Anterior cingulate cortex (tissue), 58 donors: Measurements from ENCODE around the gene TSKU.

Source experiments
- DNase-seq, 58 donors: peaks; one replicate each; lab custom pipeline; 2025; lab: John Stamatoyannopoulos, UW

TSKU gene, protein sequence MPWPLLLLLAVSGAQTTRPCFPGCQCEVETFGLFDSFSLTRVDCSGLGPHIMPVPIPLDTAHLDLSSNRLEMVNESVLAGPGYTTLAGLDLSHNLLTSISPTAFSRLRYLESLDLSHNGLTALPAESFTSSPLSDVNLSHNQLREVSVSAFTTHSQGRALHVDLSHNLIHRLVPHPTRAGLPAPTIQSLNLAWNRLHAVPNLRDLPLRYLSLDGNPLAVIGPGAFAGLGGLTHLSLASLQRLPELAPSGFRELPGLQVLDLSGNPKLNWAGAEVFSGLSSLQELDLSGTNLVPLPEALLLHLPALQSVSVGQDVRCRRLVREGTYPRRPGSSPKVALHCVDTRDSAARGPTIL

GRCh38 chr11:76783294-76783895 lies at the start of gene TSKU:
TSS of gene TSKU (plus strand) at chr11:76783356. CDS start at chr11:76795617, 12,261 bp downstream.
- DNase-seq, result peak in 1 of 58 donors; percentile 25

DNA sequence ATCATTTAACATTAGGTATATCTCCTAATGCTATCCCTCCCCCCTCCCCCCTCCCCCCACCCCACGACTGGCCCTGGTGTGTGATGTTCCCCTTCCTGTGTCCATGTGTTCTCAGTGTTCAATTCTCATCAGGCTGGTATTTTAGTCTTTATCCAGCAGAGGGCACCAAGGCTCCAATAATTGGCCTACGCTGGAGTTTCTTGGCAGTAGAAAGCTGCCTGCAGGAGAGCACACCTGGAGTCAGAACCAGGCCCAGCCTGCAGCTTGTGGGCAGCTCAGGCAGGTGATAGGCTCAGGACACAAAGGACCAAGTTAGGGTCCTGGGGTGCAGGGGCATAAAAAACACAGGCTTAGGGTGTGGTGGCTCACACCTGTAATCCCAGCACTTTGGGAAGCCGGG lies 49.2 kb upstream of the TSKU start:
- peak in 22 of 58 donors; percentile 4 to 38 (median 16) for DNase-seq

- peak in 4 of 58 donors; percentile 5 to 50 (median 10) for DNase-seq
Observed at GRCh38 chr11:76734456-76735420, 48.4 kb upstream of the TSKU start.

DNA sequence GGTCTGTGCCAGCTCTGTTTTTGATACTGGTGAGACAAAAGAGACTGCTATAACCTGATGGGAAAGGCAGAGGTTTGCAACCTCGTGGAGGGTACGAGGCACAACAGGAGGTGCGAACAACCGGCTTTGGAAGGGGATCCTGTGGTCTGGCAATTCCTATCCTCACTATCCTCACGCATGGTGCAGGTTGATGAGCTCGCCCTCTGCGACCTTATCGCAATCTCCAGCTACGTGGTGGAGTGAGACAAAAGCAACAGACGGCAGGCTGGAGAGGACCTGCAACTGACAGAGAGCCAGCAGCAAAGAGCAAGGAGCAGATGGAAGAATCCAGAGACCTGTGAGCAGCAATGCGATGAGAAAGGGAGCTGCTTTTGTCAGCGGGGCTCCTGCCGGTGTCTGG lies 47.3 kb upstream of the TSKU start:
- DNase-seq, result no peak

GRCh38 chr11:76736266-76736665 lies 46.9 kb upstream of the TSKU start:
- DNase-seq, result no peak

DNA sequence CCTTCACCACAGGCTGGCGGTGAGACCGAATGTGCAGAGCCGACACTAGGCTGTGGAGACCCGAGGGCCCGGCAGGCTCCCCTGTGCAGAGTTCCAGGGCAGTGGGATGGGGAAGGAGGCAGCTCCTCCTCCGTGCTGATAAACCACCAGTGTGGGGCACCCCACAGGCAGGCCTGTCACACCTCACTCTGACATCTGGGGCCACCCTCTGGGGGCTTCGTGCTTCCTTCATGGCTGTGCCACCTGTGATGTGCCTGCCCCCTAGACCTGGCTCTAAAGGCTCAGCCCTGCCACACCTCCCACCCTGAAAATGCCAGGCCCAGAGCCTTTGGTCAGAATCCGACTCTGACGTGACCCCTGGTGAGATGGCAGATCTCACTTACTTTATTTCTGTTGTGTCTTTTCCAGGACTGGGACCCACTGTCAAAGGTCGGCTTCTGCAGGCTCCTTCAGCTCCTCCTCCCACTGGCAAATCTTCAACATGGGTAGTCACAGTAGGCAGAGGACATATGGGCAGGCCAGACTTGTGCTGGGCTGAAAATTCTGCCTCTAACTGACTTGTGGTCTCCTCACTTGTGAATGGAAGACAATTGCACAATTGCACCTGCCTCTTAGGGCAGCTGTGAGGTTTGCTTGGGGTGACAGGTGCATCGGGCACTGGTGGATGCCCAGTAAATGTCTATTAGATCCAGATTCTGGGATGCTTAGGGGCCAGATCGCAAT lies 46.2 kb upstream of the TSKU start:
- DNase-seq, result no peak

GRCh38 chr11:76738618-76739240 lies 44.4 kb upstream of the TSKU start:
- DNase-seq, result no peak

GRCh38 chr11:76739798-76740197 lies 43.4 kb upstream of the TSKU start:
- DNase-seq, result no peak

- DNase-seq, result no peak
Observed at GRCh38 chr11:76740772-76741171, 42.4 kb upstream of the TSKU start.

- DNase-seq, result no peak
Observed at GRCh38 chr11:76742902-76743301, 40.3 kb upstream of the TSKU start.

GRCh38 chr11:76744186-76745043 lies 38.7 kb upstream of the TSKU start:
- no peak for DNase-seq

DNA sequence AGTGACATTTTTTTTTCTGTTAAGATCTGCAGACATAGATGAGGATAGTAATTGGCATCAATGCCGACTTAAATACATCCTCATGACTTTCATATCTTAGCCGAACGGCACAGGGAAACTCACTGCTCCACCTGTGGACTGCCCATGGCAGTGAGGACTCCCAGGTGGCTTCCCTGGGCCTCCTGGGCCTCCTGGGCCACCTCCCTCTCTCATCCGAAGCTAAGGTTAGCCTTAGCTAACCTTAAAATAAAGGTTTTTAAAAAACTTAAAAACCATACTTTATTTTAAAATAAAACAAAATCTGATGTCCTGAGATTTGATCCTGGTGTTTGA lies 38.1 kb upstream of the TSKU start:
- DNase-seq, result no peak

DNA sequence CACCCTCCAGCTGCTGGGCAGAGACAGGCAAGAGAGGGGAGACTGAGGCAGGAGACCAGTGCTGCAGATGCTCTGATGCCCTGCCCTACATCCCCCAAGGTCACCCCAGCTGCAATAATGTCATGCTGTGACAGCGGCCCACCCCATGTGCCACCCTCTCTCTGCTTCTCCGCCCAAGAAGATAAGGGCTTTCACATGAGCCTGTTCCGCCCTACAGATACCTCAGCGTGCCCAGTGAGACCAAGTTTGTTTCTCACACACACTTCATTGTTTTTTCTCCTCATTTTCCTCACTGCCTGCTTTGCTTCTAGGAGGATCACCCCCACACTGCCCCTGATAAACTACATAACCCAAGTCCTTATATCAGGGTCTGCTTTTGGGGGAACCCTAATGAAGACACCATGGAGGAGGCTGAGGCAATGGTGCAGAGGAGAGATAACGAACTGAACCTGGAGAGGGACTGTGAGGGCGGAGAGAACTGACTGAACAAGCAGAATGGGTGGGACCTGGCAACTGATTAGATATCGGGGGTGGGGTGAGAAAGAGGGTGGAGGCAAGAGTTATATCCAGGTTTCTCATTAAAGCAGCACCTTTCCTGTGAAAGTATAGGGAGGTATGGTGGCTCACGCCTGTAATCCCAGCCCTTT lies 37.5 kb upstream of the TSKU start:
- no peak for DNase-seq

GRCh38 chr11:76747153-76747914 lies 35.8 kb upstream of the TSKU start:
- DNase-seq, result no peak

DNA sequence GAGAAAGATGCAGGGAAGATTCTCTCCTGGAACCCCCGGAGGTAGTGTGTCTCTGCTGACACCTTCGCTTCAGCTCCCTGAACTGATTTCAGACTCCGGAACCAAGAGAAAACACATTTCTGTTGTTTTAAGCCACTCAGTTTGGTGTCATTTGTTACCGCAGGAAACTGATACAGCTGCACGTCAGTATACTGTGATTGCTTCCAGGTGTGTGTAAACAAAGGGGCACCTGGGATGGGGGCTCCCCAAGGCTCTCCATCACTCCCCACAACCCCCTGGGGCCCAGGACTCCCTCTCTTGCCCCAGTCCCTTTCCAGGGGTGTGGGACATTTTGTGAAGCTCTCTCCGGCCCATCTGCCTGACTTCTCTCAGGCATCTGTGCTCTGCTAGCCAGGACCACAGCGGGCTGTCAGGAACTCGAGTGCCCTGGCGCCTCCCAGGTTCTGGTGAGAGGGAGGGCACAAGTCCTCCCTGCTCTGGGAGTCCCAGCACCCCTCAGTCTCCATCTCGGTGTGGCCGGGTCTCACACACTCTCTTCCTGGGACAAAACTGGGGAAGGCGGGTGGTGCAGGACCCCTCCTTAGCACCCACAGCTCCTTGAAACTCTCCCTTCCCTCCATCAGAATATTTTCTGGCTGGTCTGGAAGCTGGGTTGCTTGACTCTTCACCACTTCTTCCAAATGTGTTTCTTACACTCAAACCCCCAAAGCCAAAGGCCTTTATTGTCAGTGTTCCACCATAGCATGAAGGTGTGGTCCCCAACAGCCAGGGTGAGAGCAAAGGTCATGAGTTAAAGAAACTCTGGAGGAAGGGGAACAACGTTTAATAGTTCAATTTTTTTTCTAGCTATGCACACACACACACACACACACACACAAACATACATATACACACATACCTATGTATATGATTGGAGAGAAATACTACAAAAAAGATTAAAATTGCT lies 35.0 kb upstream of the TSKU start:
- no peak for DNase-seq

GRCh38 chr11:76748948-76749347 lies 34.2 kb upstream of the TSKU start:
- DNase-seq, result peak in 2 of 58 donors; percentile 7 to 9

DNA sequence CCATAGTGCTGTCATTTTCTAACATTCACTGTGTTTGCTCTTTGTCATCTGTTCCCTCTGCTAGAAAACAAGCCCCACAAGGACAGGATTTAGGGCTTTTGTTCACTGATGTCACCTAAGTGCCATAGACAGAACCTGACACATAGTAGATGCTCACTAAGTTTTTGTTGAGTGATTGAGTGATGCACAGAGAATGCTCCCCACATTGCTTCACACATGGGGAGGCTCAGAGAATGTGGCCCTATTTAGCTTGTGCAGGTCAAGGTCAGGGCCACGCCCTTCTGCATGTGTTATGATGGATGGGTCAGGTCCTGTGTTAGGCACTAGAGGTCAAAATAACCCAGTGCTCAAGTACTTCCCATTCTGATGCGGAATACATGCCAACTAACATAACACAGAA lies 33.1 kb upstream of the TSKU start:
- no peak for DNase-seq
